HG03095 (cell line): ENCODE results near the gene MAP3K2.
A peak's percentile ranks its signal among the peaks of the same experiment; 100 is the strongest.

ENCODE experiments used
- ATAC-seq: cut with Tn5 transposase; IDR thresholded peaks from one replicate; pipeline ENCODE4 v1.9.1; 2021; ENCODE audit warnings: moderate library complexity; ENCODE audit not compliant: unreplicated experiment

Gene MAP3K2, protein sequence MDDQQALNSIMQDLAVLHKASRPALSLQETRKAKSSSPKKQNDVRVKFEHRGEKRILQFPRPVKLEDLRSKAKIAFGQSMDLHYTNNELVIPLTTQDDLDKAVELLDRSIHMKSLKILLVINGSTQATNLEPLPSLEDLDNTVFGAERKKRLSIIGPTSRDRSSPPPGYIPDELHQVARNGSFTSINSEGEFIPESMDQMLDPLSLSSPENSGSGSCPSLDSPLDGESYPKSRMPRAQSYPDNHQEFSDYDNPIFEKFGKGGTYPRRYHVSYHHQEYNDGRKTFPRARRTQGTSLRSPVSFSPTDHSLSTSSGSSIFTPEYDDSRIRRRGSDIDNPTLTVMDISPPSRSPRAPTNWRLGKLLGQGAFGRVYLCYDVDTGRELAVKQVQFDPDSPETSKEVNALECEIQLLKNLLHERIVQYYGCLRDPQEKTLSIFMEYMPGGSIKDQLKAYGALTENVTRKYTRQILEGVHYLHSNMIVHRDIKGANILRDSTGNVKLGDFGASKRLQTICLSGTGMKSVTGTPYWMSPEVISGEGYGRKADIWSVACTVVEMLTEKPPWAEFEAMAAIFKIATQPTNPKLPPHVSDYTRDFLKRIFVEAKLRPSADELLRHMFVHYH

GRCh38 chr2:127387655-127388422 is at the start of gene MAP3K2:
Gene MAP3K2, minus strand, starts transcription at chr2:127387975. Its CDS starts 44,846 bp downstream, at chr2:127343129.
- ATAC-seq, result peak; percentile 64

DNA sequence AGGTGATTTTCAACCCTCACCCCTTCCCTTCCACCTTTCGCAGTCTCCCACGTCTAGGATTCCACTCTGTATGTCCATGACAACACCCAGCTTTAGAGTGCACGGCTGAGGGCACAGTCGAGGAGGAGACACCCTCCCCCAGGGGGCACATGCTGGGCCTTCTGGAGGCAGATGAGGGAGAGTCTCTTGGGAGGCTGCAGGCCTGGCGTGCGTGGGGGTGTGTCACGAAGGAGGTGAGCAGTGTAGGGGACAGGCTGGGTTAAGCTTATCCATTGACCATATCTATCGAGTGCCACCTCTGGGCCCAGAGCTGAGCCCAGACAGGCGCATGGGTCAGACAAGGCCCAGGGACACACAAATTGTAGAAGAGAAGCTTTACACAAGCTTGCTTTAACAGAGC is 49.3 kb upstream of the MAP3K2 start:
- no peak for ATAC-seq

DNA sequence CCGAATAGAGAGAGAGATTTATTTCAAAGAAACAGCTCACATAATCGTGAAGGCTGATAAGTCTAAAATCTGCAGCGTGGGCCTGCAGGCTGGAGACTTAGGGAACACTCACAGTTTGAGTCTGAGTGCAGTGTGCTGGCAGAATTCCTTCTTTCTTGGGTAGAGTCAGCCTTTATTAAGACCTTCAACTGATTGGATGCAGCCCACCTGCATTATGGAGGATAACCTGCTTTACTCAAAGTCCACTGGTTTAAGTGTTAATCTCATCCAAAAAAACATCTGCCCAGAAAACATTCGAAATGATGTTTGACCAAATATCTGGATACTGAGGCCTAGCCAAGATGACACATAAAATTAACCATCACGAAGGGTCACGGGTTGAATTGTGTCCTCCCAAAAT is 46.7 kb upstream of the MAP3K2 start:
- no peak for ATAC-seq

- no peak for ATAC-seq
Observed at GRCh38 chr2:127431408-127432023, 43.7 kb upstream of the MAP3K2 start.

DNA sequence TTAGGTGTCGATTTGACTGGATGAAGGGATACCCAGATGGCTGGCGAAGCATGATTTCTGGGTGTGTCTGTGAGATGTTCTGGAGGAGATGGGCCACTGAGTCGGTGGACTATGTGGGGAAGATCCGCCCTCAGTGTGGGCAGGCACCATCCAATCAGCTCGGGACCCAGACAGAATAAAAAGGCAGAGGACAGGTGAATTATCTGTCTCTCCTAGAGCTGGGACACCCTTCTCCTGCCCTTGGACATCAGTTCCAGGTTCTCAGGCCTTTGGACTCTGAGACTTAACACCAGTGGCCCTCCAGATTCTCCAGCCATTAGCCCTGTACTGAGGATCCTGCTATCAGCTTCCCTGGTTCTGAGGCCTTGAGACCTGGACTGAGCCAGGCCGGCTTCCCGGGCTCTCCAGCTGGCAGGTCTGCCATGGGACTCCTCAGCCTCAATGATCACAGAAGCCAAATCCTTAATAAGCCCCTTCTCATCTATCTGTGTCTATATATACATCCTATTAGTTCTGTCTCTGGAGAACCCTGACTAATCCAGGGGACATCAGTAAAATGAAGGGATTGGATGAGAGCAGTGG is 42.2 kb upstream of the MAP3K2 start:
- no peak for ATAC-seq

GRCh38 chr2:127429291-127429690 is 41.5 kb upstream of the MAP3K2 start:
- no peak for ATAC-seq

DNA sequence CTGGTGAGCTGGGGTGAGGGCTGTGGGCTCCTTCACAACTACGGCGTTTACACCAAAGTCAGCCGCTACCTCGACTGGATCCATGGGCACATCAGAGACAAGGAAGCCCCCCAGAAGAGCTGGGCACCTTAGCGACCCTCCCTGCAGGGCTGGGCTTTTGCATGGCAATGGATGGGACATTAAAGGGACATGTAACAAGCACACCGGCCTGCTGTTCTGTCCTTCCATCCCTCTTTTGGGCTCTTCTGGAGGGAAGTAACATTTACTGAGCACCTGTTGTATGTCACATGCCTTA is 41.0 kb upstream of the MAP3K2 start:
- no peak for ATAC-seq

GRCh38 chr2:127428057-127428814 is 40.5 kb upstream of the MAP3K2 start:
- no peak for ATAC-seq

- no peak for ATAC-seq
Observed at GRCh38 chr2:127427376-127428056, 39.7 kb upstream of the MAP3K2 start.

DNA sequence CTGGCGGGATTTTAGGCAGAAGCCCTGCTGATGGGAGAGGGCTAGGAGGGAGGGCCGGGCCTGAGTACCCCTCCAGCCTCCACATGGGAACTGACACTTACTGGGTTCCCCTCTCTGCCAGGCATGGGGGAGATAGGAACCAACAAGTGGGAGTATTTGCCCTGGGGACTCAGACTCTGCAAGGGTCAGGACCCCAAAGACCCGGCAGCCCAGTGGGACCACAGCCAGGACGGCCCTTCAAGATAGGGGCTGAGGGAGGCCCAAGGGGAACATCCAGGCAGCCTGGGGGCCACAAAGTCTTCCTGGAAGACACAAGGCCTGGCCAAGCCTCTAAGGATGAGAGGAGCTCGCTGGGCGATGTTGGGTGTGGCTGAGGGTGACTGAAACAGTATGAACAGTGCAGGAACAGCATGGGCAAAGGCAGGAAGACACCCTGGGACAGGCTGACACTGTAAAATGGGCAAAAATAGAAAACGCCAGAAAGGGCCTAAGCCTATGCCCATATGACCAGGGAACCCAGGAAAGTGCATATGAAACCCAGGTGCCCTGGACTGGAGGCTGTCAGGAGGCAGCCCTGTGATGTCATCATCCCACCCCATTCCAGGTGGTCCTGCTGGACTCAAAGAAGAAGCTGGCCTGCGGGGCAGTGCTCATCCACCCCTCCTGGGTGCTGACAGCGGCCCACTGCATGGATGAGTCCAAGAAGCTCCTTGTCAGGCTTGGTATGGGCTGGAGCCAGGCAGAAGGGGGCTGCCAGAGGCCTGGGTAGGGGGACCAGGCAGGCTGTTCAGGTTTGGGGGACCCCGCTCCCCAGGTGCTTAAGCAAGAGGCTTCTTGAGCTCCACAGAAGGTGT is 39.0 kb upstream of the MAP3K2 start:
- no peak for ATAC-seq

- no peak for ATAC-seq
Observed at GRCh38 chr2:127425540-127426490, 38.0 kb upstream of the MAP3K2 start.

GRCh38 chr2:127424598-127425520 is 37.1 kb upstream of the MAP3K2 start:
- no peak for ATAC-seq

GRCh38 chr2:127423880-127424279 is 36.1 kb upstream of the MAP3K2 start:
- ATAC-seq, result no peak

DNA sequence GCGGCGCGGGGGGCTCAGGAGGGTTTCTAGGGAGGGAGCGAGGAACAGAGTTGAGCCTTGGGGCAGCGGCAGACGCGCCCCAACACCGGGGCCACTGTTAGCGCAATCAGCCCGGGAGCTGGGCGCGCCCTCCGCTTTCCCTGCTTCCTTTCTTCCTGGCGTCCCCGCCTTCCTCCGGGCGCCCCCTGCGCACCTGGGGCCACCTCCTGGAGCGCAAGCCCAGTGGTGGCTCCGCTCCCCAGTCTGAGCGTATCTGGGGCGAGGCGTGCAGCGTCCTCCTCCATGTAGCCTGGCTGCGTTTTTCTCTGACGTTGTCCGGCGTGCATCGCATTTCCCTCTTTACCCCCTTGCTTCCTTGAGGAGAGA is 35.7 kb upstream of the MAP3K2 start:
- no peak for ATAC-seq

- ATAC-seq, result no peak
Observed at GRCh38 chr2:127422559-127423477, 35.0 kb upstream of the MAP3K2 start.
